Measurements from ENCODE around the gene RIBC1.

DNA sequence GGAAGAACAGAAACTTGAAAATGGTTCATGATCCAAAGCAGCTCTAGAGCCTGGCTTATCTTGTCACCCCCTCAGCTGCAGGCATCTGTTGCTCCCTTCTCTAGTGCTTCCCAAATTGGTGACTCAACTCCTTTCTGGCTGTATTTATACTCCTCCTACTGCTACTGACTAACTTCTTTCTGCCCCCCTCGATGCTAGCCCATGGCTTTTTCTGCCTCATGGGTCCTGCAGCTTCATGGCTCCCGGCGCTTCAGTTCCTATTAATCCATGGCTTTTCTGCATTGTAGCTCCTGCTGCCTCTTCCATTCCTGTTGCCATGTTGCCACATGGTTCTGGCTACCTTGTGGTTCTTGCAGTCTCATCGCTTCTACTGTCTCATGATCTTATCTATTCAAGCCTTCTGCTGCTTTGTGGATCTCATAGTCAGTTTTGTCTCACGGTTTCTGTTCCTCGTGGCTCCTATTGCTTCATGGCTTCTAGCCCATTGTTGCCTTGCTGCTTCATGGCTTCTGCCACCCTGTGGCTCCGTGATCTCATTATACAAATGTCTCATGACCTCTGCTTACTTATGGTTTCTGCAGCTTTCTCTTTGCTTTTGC is 48.4 kb upstream of the RIBC1 start:
- TF ChIP-seq GABPA (IDR thresholded peaks at IDR 0.05; ENCODE audit: low read depth) (no peak), FOXJ3 (CRISPR knock-in tag; IDR thresholded peaks at IDR 0.05) (no peak), RAD21 (IDR thresholded peaks at IDR 0.05; ENCODE audit: low read length) (no peak), EP300 (IDR thresholded peaks at IDR 0.05; ENCODE audit: borderline replicate concordance in 1 of 2, low read depth in 1 of 2, low read length in 1 of 2) (no peak), JUND (IDR thresholded peaks at IDR 0.05) (no peak)
- TF ChIP-seq, protein P1, sequence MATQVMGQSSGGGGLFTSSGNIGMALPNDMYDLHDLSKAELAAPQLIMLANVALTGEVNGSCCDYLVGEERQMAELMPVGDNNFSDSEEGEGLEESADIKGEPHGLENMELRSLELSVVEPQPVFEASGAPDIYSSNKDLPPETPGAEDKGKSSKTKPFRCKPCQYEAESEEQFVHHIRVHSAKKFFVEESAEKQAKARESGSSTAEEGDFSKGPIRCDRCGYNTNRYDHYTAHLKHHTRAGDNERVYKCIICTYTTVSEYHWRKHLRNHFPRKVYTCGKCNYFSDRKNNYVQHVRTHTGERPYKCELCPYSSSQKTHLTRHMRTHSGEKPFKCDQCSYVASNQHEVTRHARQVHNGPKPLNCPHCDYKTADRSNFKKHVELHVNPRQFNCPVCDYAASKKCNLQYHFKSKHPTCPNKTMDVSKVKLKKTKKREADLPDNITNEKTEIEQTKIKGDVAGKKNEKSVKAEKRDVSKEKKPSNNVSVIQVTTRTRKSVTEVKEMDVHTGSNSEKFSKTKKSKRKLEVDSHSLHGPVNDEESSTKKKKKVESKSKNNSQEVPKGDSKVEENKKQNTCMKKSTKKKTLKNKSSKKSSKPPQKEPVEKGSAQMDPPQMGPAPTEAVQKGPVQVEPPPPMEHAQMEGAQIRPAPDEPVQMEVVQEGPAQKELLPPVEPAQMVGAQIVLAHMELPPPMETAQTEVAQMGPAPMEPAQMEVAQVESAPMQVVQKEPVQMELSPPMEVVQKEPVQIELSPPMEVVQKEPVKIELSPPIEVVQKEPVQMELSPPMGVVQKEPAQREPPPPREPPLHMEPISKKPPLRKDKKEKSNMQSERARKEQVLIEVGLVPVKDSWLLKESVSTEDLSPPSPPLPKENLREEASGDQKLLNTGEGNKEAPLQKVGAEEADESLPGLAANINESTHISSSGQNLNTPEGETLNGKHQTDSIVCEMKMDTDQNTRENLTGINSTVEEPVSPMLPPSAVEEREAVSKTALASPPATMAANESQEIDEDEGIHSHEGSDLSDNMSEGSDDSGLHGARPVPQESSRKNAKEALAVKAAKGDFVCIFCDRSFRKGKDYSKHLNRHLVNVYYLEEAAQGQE (IDR thresholded peaks at IDR 0.05; ENCODE audit: low read depth, low read length) = no peak
- TF ChIP-seq, protein P2, sequence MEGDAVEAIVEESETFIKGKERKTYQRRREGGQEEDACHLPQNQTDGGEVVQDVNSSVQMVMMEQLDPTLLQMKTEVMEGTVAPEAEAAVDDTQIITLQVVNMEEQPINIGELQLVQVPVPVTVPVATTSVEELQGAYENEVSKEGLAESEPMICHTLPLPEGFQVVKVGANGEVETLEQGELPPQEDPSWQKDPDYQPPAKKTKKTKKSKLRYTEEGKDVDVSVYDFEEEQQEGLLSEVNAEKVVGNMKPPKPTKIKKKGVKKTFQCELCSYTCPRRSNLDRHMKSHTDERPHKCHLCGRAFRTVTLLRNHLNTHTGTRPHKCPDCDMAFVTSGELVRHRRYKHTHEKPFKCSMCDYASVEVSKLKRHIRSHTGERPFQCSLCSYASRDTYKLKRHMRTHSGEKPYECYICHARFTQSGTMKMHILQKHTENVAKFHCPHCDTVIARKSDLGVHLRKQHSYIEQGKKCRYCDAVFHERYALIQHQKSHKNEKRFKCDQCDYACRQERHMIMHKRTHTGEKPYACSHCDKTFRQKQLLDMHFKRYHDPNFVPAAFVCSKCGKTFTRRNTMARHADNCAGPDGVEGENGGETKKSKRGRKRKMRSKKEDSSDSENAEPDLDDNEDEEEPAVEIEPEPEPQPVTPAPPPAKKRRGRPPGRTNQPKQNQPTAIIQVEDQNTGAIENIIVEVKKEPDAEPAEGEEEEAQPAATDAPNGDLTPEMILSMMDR (IDR thresholded peaks at IDR 0.05) = no peak
